ENCODE measurements around the gene PTRH1.

The PTRH1 gene

DNA sequence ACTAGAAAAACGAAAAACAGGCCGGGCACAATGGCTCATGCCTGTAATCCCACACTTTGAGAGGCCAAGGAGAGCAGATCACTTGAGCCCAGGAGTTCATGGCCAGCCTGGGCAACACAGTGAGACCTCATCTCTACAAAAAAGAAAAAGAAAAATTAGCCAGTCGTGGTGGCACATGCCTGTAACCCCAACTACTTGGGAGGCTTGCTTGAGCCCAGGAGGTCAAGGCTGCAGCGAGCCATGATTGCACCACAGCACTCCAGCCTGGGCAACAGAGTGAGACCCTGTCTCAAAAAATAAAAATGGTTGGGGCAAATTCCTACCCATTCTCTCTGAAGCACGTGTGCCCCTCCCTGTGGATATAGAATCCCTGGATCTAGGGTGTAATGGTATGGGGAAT, 17.1 kb downstream of the PTRH1 start:
- DNase-seq (ENCODE audit: low read depth in 1 of 2, low spot score in 1 of 2) = no peak
- TF ChIP-seq GABPA (IDR thresholded peaks at IDR 0.05; ENCODE audit: low read depth) (no peak), POLR2AphosphoS5 (IDR thresholded peaks at IDR 0.05; ENCODE audit: low read depth) (no peak), SPI1 (IDR thresholded peaks at IDR 0.05; ENCODE audit: borderline replicate concordance, low read depth) (no peak)
- no peak overlapping the region for H3K4me3 ChIP-seq (replicated peaks; ENCODE audit: insufficient read depth, low read length)

DNA sequence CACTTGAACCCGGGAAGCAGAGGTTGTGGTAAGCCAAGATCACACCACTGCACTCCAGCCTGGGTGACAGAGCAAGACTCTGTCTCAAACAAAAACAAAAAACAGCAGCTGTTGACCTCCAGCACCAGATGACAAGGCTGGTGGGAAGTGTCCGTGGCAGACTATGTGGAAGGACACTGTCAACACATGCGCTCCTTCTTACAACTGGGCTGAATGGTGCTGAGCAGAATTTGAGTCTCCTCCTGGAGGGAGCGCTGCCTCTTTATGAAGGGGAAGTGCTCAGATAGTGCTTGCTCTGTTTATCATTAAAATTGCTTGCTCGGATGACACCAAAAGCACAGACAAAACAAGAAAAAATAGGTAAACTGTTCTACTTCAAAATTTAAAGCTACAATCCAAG, 17.9 kb downstream of the PTRH1 start:
- no peak for DNase-seq (ENCODE audit: low read depth in 1 of 2, low spot score in 1 of 2)
- Histone ChIP-seq H3K27me3 (ENCODE audit: insufficient read depth, poor library complexity, severe bottlenecking) (no peaks in the 10 kb centered on the region), H3K27ac (replicated peaks) (no peak overlapping the region), H3K4me3 (replicated peaks; ENCODE audit: insufficient read depth, low read length) (no peak overlapping the region)
- no peak for TF ChIP-seq REST (IDR thresholded peaks at IDR 0.05; ENCODE audit: insufficient replicate concordance, low read depth)
- TF ChIP-seq, protein P1, sequence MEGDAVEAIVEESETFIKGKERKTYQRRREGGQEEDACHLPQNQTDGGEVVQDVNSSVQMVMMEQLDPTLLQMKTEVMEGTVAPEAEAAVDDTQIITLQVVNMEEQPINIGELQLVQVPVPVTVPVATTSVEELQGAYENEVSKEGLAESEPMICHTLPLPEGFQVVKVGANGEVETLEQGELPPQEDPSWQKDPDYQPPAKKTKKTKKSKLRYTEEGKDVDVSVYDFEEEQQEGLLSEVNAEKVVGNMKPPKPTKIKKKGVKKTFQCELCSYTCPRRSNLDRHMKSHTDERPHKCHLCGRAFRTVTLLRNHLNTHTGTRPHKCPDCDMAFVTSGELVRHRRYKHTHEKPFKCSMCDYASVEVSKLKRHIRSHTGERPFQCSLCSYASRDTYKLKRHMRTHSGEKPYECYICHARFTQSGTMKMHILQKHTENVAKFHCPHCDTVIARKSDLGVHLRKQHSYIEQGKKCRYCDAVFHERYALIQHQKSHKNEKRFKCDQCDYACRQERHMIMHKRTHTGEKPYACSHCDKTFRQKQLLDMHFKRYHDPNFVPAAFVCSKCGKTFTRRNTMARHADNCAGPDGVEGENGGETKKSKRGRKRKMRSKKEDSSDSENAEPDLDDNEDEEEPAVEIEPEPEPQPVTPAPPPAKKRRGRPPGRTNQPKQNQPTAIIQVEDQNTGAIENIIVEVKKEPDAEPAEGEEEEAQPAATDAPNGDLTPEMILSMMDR (IDR thresholded peaks at IDR 0.05; ENCODE audit: insufficient read depth, low read length) = no peak
- TF ChIP-seq SPI1 (IDR thresholded peaks at IDR 0.05; ENCODE audit: borderline replicate concordance, low read depth) = no peak
- no peak for TF ChIP-seq POLR2AphosphoS5 (IDR thresholded peaks at IDR 0.05; ENCODE audit: low read depth)
- TF ChIP-seq GABPA (IDR thresholded peaks at IDR 0.05; ENCODE audit: low read depth) = no peak

More for the DNA sequence above, 17.1 kb downstream of the PTRH1 start:
- H3K27me3 ChIP-seq (ENCODE audit: insufficient read depth, poor library complexity, severe bottlenecking) = no peaks in the 10 kb centered on the region
- no peak overlapping the region for H3K27ac ChIP-seq (replicated peaks)

DNA sequence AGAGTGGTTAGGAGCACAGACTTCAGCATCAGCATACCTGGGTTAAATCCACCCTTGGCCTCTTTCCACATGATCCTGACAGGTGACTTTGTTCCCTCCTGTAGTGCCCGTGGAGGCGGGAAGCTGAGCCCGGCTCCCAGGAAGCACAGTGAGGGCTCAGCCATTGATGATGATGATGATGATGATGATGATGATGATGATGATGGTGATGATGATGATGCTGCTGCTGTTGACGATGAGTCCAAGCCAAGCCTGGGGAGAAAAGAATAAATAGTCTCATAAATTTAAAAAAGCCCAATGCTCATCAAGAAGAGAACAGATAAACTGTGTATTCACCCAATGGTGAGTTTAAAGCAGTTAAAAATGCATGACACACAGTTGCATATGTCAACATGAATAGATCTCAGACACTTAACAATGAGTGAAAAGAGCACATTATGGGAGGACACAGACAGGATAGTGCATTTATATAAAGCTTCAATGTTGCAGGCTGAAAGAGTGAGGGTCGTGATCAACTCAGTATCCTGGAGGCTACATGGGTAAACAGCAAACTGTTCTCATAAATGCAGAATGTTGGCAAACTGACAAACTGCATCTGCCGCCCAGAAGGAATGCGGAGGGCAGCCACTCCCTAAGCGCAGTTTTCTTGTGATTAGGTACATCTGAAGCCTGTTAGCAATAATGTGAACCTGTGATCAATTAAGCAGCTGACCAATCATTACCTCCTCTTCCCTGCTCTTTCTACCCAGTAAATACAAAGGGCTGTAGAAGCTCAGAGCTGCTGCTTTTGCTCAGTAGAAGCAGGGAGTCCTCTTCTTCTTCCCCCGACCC, 20.4 kb downstream of the PTRH1 start:
- TF ChIP-seq SPI1 (IDR thresholded peaks at IDR 0.05; ENCODE audit: borderline replicate concordance, low read depth) (no peak), REST (IDR thresholded peaks at IDR 0.05; ENCODE audit: insufficient replicate concordance, low read depth) (no peak), GABPA (IDR thresholded peaks at IDR 0.05; ENCODE audit: low read depth) (no peak), POLR2AphosphoS5 (IDR thresholded peaks at IDR 0.05; ENCODE audit: low read depth) (no peak)
- TF ChIP-seq, protein P1 (IDR thresholded peaks at IDR 0.05; ENCODE audit: insufficient read depth, low read length) = no peak
- Histone ChIP-seq H3K27ac (replicated peaks) (no peak overlapping the region), H3K4me3 (replicated peaks; ENCODE audit: insufficient read depth, low read length) (no peak overlapping the region), H3K27me3 (ENCODE audit: insufficient read depth, poor library complexity, severe bottlenecking) (no peaks in the 10 kb centered on the region)
- no peak for DNase-seq (ENCODE audit: low read depth in 1 of 2, low spot score in 1 of 2)

DNA sequence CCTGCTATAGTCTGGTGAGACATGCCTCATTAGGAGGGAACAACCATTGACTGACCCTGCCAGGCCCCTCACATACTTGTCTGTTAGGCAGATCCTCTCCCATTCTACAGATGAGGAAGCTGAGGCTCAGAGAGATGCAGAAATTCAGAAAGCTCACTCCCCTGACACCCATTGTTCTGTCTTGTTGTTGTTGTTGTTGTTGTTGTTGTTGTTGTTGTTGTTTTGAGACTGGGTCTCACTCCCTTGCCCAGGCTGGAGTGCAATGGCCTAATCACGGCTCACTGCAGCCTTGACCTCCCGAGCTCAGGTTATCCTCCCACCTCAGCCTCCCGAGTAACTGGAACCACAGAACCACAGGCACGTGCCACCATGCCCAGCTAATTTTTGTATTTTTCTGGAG, 21.8 kb downstream of the PTRH1 start:
- Histone ChIP-seq H3K27ac (replicated peaks) (no peak overlapping the region), H3K4me3 (replicated peaks; ENCODE audit: insufficient read depth, low read length) (no peak overlapping the region), H3K27me3 (ENCODE audit: insufficient read depth, poor library complexity, severe bottlenecking) (no peaks in the 10 kb centered on the region)
- no peak for DNase-seq (ENCODE audit: low read depth in 1 of 2, low spot score in 1 of 2)
- TF ChIP-seq GABPA (IDR thresholded peaks at IDR 0.05; ENCODE audit: low read depth) (no peak), POLR2AphosphoS5 (IDR thresholded peaks at IDR 0.05; ENCODE audit: low read depth) (no peak), REST (IDR thresholded peaks at IDR 0.05; ENCODE audit: insufficient replicate concordance, low read depth) (no peak), SPI1 (IDR thresholded peaks at IDR 0.05; ENCODE audit: borderline replicate concordance, low read depth) (no peak)
- TF ChIP-seq, protein P1 (IDR thresholded peaks at IDR 0.05; ENCODE audit: insufficient read depth, low read length) = no peak
